ENCODE measurements around the gene RPL15. TPM values are rescaled to one million over a fixed set of nuclear protein-coding genes. Genes with fewer than 3 reads are reported as not detected.

The RPL15 gene
- total and polyA plus RNA-seq, 10 of the 15 experiments (the other 5 are each of a cell fraction or from before 2014, with no cell fraction given), result 2,885 to 10,761 (median 4,017) TPM

GRCh38 chr3:23932571-23932970, 15.6 kb downstream of the RPL15 start:
- intact Hi-C loops (cut with micrococcal nuclease; ENCODE audit: unreplicated experiment) (no loop called here), in situ Hi-C loops (cut with MboI) (loop anchor here (25.0 kb wide), 1 partner anchor 1855 kb away; the partner anchor contains the start of genes NGLY1 and OXSM)
- H3K4me3 ChIP-seq, result no peak overlapping the region
- WGBS (ENCODE audit: insufficient coverage, insufficient replicate concordance, low lambda C conversion rate, missing lambda C conversion rate), result 53% methylated on average over 3 of the region's 4 CpGs
- H3K9ac ChIP-seq (ENCODE audit: control insufficient read depth, insufficient read depth, low read length), result no peak overlapping the region
- no peak overlapping the region for H2AFZ ChIP-seq (ENCODE audit: control insufficient read depth, low read depth, low read length)
- RAD21 ChIA-PET (ENCODE audit: unreplicated experiment), result no interaction called here
- no peak for FAIRE-seq
- H3K27ac ChIP-seq (ENCODE audit: control insufficient read depth, insufficient read depth), result no peak overlapping the region
- POLR2A ChIA-PET, result interaction anchor here (0.7 kb wide), 1 partner anchor 9 kb away, joined by 3 read pairs; no protein-coding TSS in a partner anchor
- no peaks in the 10 kb centered on the region for H3K9me3 ChIP-seq (replicated peaks; ENCODE audit: control insufficient read depth, insufficient read depth, low read length)
- no peaks in the 10 kb centered on the region for H3K36me3 ChIP-seq (ENCODE audit: control insufficient read depth in 2 of 2, insufficient read depth in 2 of 2, low read length in 1 of 2)
- SMC1A ChIA-PET (ENCODE audit: uncharacterized antibody, unreplicated experiment), result no interaction called here
- H4K20me1 ChIP-seq (ENCODE audit: control insufficient read depth, insufficient read depth), result no peaks in the 10 kb centered on the region
- H3K4me2 ChIP-seq (ENCODE audit: control insufficient read depth, insufficient read depth), result no peak overlapping the region
- no peaks in the 10 kb centered on the region for H3K79me2 ChIP-seq (ENCODE audit: control insufficient read depth, insufficient read depth, low read length)
- TF ChIP-seq ZNF384 (IDR thresholded peaks at IDR 0.05; ENCODE audit: borderline replicate concordance, low read depth, low read length) (no peak), ATF7 (IDR thresholded peaks at IDR 0.05; ENCODE audit: low read depth) (no peak), NRF1 (conservative IDR thresholded peaks at IDR 0.05; ENCODE audit: low read depth, low read length) (no peak), ATF3 (IDR thresholded peaks at IDR 0.05; ENCODE audit: borderline replicate concordance, extremely low read depth, low read depth, low read length) (no peak), ZBTB40 (IDR thresholded peaks at IDR 0.05; ENCODE audit: borderline replicate concordance) (no peak), MTA3 (IDR thresholded peaks at IDR 0.05; ENCODE audit: borderline replicate concordance, low read length) (no peak), SRF (IDR thresholded peaks at IDR 0.05; ENCODE audit: low read depth in 2 of 2, low read length in 2 of 2) (no peak), JUNB (IDR thresholded peaks at IDR 0.05) (no peak), IRF4 (IDR thresholded peaks at IDR 0.05; ENCODE audit: low read depth, low read length) (no peak), CHD4 (IDR thresholded peaks at IDR 0.05) (no peak), CBX3 (IDR thresholded peaks at IDR 0.05; ENCODE audit: borderline replicate concordance, low read depth) (no peak), RAD51 (IDR thresholded peaks at IDR 0.05) (no peak), ATF2 (IDR thresholded peaks at IDR 0.05; ENCODE audit: low read length) (no peak), PML (IDR thresholded peaks at IDR 0.05; ENCODE audit: low read length) (no peak), CHD1 (IDR thresholded peaks at IDR 0.05; ENCODE audit: low read depth, low read length) (no peak)
- no TSS peak for BruUV-seq (replicated peaks)
- CTCF ChIA-PET, result no interaction called here
- no peaks in the 10 kb centered on the region for H3K4me1 ChIP-seq (ENCODE audit: control insufficient read depth, insufficient read depth, low read length)
- no peaks in the 10 kb centered on the region for H3K27me3 ChIP-seq (replicated peaks in 1 of 2; ENCODE audit: control insufficient read depth in 2 of 2, insufficient read depth in 2 of 2, low read length in 1 of 2)
- ATAC-seq, result no peak
- no peak for DNase-seq (ENCODE audit: low read depth, low spot score)
